ENCODE results near the gene RNF166.
"Not testable (repeated sequence)": the region's sequence is repeated elsewhere in the genome, so short reads cannot be mapped to it uniquely, and the experiment has no call there.

The RNF166 gene

GRCh38 chr16:88669980-88670379 is 36.2 kb downstream of the RNF166 start:
- no peak for DNase-seq

- DNase-seq = not testable (repeated sequence)
Observed at GRCh38 chr16:88669493-88669892, 36.7 kb downstream of the RNF166 start.

- DNase-seq = no peak
Observed at GRCh38 chr16:88667461-88667860, 38.7 kb downstream of the RNF166 start.

- DNase-seq = no peak
Observed at GRCh38 chr16:88665570-88665969, 40.6 kb downstream of the RNF166 start.

GRCh38 chr16:88665148-88665547 is 41.1 kb downstream of the RNF166 start:
- DNase-seq = no peak

- peak; percentile 85 to 96 for DNase-seq
Observed at GRCh38 chr16:88662843-88663606, 43.2 kb downstream of the RNF166 start, which contains the start of gene MVD. Gene MVD, minus strand, starts transcription at chr16:88663091. Its CDS starts 11 bp downstream, at chr16:88663080.

GRCh38 chr16:88662222-88662842 is 43.9 kb downstream of the RNF166 start:
- DNase-seq = no peak

- no peak for DNase-seq
Observed at GRCh38 chr16:88661468-88661867, 44.7 kb downstream of the RNF166 start.

- DNase-seq = no peak
Observed at GRCh38 chr16:88659160-88659559, 47.0 kb downstream of the RNF166 start.

GRCh38 chr16:88658714-88659113 is 47.5 kb downstream of the RNF166 start:
- no peak for DNase-seq

GRCh38 chr16:88657371-88657770 is 48.8 kb downstream of the RNF166 start:
- no peak for DNase-seq

- DNase-seq = no peak
Observed at GRCh38 chr16:88656291-88656980, 49.8 kb downstream of the RNF166 start.

- no peak for DNase-seq
Observed at GRCh38 chr16:88655733-88656281, 50.4 kb downstream of the RNF166 start.

- DNase-seq = no peak
Observed at GRCh38 chr16:88655053-88655732, 51.0 kb downstream of the RNF166 start.

- DNase-seq = no peak
Observed at GRCh38 chr16:88654363-88655052, 51.7 kb downstream of the RNF166 start.

- DNase-seq = no peak
Observed at GRCh38 chr16:88653596-88654362, 52.4 kb downstream of the RNF166 start.

GRCh38 chr16:88653101-88653500 is 53.1 kb downstream of the RNF166 start:
- no peak for DNase-seq

GRCh38 chr16:88652762-88653063 is 53.5 kb downstream of the RNF166 start:
- DNase-seq = no peak

- DNase-seq = no peak
Observed at GRCh38 chr16:88651989-88652761, 54.0 kb downstream of the RNF166 start.

- no peak for DNase-seq
Observed at GRCh38 chr16:88651276-88651988, 54.8 kb downstream of the RNF166 start.
